ENCODE results near the gene C17orf75. TPM values are rescaled to one million over a fixed set of nuclear protein-coding genes. Genes with fewer than 3 reads are reported as not detected.
"Not testable (repeated sequence)": the region's sequence is repeated elsewhere in the genome, so short reads cannot be mapped to it uniquely, and the experiment has no call there.

The C17orf75 gene
- total RNA-seq, 3 donors from 2014 or later (not counting 1 experiment from before 2014, with no cell fraction given) = 12.7 to 18.8 (median 13.3) TPM

GRCh38 chr17:32327911-32328310 lies 14.1 kb downstream of the C17orf75 start:
- 97% methylated on average over 1 of the region's 1 CpG for WGBS (ENCODE audit: insufficient coverage)
- intact Hi-C loops (cut with micrococcal nuclease) = no loop called here
- H3K27ac ChIP-seq (ENCODE audit: low read length) = no peak overlapping the region
- H3K9me3 ChIP-seq (ENCODE audit: control insufficient read depth, insufficient read depth, low read length) = no peaks in the 10 kb centered on the region
- H3K4me1 ChIP-seq (ENCODE audit: control insufficient read depth, insufficient read depth, low read length) = peaks cover 31% of the 10 kb centered on the region
- no peak overlapping the region for H3K27ac Mint-ChIP-seq
- no peaks in the 10 kb centered on the region for H3K36me3 Mint-ChIP-seq
- peaks cover 26 to 27% of the 10 kb centered on the region in 2 donors for H3K4me1 Mint-ChIP-seq
- no peak for DNase-seq
- H3K27me3 ChIP-seq (ENCODE audit: control insufficient read depth, insufficient read depth, low read length) = no peaks in the 10 kb centered on the region
- no peak for TF ChIP-seq CTCF (IDR thresholded peaks at IDR 0.05)
- no peaks in the 10 kb centered on the region for H3K27me3 Mint-ChIP-seq (ENCODE audit: low read depth in 2 of 2)
- H3K9me3 Mint-ChIP-seq = no peaks in the 10 kb centered on the region
- no peak for ATAC-seq
- no peak overlapping the region for H3K4me3 Mint-ChIP-seq
- no peak overlapping the region for H3K4me3 ChIP-seq (ENCODE audit: low read length)
- H3K36me3 ChIP-seq (ENCODE audit: control insufficient read depth, insufficient read depth, low read length) = no peaks in the 10 kb centered on the region

GRCh38 chr17:32323811-32324491 lies 18.0 kb downstream of the C17orf75 start:
- Histone ChIP-seq H3K9me3 (ENCODE audit: control insufficient read depth, insufficient read depth, low read length) (no peaks in the 10 kb centered on the region), H3K4me1 (ENCODE audit: control insufficient read depth, insufficient read depth, low read length) (peaks cover 20% of the 10 kb centered on the region), H3K27me3 (ENCODE audit: control insufficient read depth, insufficient read depth, low read length) (no peaks in the 10 kb centered on the region), H3K36me3 (ENCODE audit: control insufficient read depth, insufficient read depth, low read length) (no peaks in the 10 kb centered on the region), H3K4me3 (ENCODE audit: low read length) (no peak overlapping the region), H3K27ac (ENCODE audit: low read length) (no peak overlapping the region)
- H3K4me3 Mint-ChIP-seq = no peak overlapping the region
- no peaks in the 10 kb centered on the region for H3K9me3 Mint-ChIP-seq
- H3K36me3 Mint-ChIP-seq = no peaks in the 10 kb centered on the region
- H3K27me3 Mint-ChIP-seq (ENCODE audit: low read depth in 2 of 2) = no peaks in the 10 kb centered on the region
- intact Hi-C loops (cut with micrococcal nuclease) = no loop called here
- DNase-seq (peak in 1 of 2 donors; percentile 68), ATAC-seq (peak; percentile 51 to 66 (median 59))
- no peak for TF ChIP-seq CTCF (IDR thresholded peaks at IDR 0.05)
- H3K27ac Mint-ChIP-seq = no peak overlapping the region
- 47% methylated on average over 11 of the region's 11 CpGs for WGBS (ENCODE audit: insufficient coverage)
- peaks cover 0 to 11% of the 10 kb centered on the region in 2 donors for H3K4me1 Mint-ChIP-seq

- Histone ChIP-seq H3K27me3 (ENCODE audit: control insufficient read depth, insufficient read depth, low read length) (peaks cover 3% of the 10 kb centered on the region), H3K36me3 (ENCODE audit: control insufficient read depth, insufficient read depth, low read length) (no peaks in the 10 kb centered on the region), H3K9me3 (ENCODE audit: control insufficient read depth, insufficient read depth, low read length) (no peaks in the 10 kb centered on the region), H3K4me3 (ENCODE audit: low read length) (no peak overlapping the region), H3K4me1 (ENCODE audit: control insufficient read depth, insufficient read depth, low read length) (peaks cover 23% of the 10 kb centered on the region), H3K27ac (ENCODE audit: low read length) (no peak overlapping the region)
- H3K9me3 Mint-ChIP-seq = no peaks in the 10 kb centered on the region
- no peak for TF ChIP-seq CTCF (IDR thresholded peaks at IDR 0.05)
- ATAC-seq (no peak), DNase-seq (no peak)
- no peak overlapping the region for H3K4me3 Mint-ChIP-seq
- 96% methylated on average over 10 of the region's 10 CpGs for WGBS (ENCODE audit: insufficient coverage)
- no peak overlapping the region for H3K27ac Mint-ChIP-seq
- no peaks in the 10 kb centered on the region for H3K36me3 Mint-ChIP-seq
- intact Hi-C loops (cut with micrococcal nuclease) = no loop called here
- no peaks in the 10 kb centered on the region for H3K27me3 Mint-ChIP-seq (ENCODE audit: low read depth in 2 of 2)
- H3K4me1 Mint-ChIP-seq = peaks cover 0 to 11% of the 10 kb centered on the region in 2 donors
Measured at GRCh38 chr17:32323046-32323445, 18.9 kb downstream of the C17orf75 start.

- WGBS (ENCODE audit: insufficient coverage) = 94% methylated on average over 15 of the region's 15 CpGs
- Histone ChIP-seq H3K27ac (ENCODE audit: low read length) (no peak overlapping the region), H3K27me3 (ENCODE audit: control insufficient read depth, insufficient read depth, low read length) (peaks cover 3% of the 10 kb centered on the region), H3K4me3 (ENCODE audit: low read length) (no peak overlapping the region), H3K9me3 (ENCODE audit: control insufficient read depth, insufficient read depth, low read length) (no peaks in the 10 kb centered on the region), H3K36me3 (ENCODE audit: control insufficient read depth, insufficient read depth, low read length) (no peaks in the 10 kb centered on the region), H3K4me1 (ENCODE audit: control insufficient read depth, insufficient read depth, low read length) (peaks cover 23% of the 10 kb centered on the region)
- DNase-seq = no peak
- Mint-ChIP-seq H3K36me3 (no peaks in the 10 kb centered on the region), H3K4me1 (peaks cover 0 to 11% of the 10 kb centered on the region in 2 donors), H3K9me3 (no peaks in the 10 kb centered on the region), H3K27ac (no peak overlapping the region), H3K27me3 (ENCODE audit: low read depth in 2 of 2) (peaks cover 0 to under 1% of the 10 kb centered on the region in 2 donors), H3K4me3 (no peak overlapping the region)
- intact Hi-C loops (cut with micrococcal nuclease) = no loop called here
- no peak for ATAC-seq
- TF ChIP-seq CTCF (IDR thresholded peaks at IDR 0.05) = no peak
Measured at GRCh38 chr17:32320847-32321246, 21.1 kb downstream of the C17orf75 start.

GRCh38 chr17:32320080-32320479 lies 21.9 kb downstream of the C17orf75 start:
- H3K4me1 ChIP-seq (ENCODE audit: control insufficient read depth, insufficient read depth, low read length) = peaks cover 23% of the 10 kb centered on the region
- intact Hi-C loops (cut with micrococcal nuclease); H3K9me3 ChIP-seq (ENCODE audit: control insufficient read depth, insufficient read depth, low read length); H3K36me3 Mint-ChIP-seq; H3K36me3 ChIP-seq (ENCODE audit: control insufficient read depth, insufficient read depth, low read length); H3K27me3 Mint-ChIP-seq (ENCODE audit: low read depth in 2 of 2); H3K27ac ChIP-seq (ENCODE audit: low read length); H3K27me3 ChIP-seq (ENCODE audit: control insufficient read depth, insufficient read depth, low read length); H3K4me3 Mint-ChIP-seq; H3K9me3 Mint-ChIP-seq; H3K4me3 ChIP-seq (ENCODE audit: low read length); H3K27ac Mint-ChIP-seq; DNase-seq; ATAC-seq: not testable (repeated sequence)
- peaks cover 0 to 11% of the 10 kb centered on the region in 2 donors for H3K4me1 Mint-ChIP-seq
- 100% methylated on average over 6 of the region's 6 CpGs for WGBS (ENCODE audit: insufficient coverage)
